GM12892 (cell line): ENCODE data around the gene RMND5B.
"Not testable (repeated sequence)": the region's sequence is repeated elsewhere in the genome, so short reads cannot be mapped to it uniquely, and the experiment has no call there.

ENCODE experiments used
- DNase-seq: peaks from one replicate; pipeline ENCODE4 v3.0.0; 2011; ENCODE audit not compliant: insufficient read length
- FAIRE-seq: peaks from 2 replicates; lab custom pipeline; 2011; peaks lifted over from hg19 to GRCh38; lab: Jason Lieb, UNC
- POLR2A ChIP-seq: IDR thresholded peaks from 2 replicates; pipeline ENCODE4 v1.6.1; 2011; ENCODE audit warnings: low read depth, low read length, control low read depth
- POLR2AphosphoS5 ChIP-seq: IDR thresholded peaks from 2 replicates; pipeline ENCODE4 v1.6.1; 2011; ENCODE audit warnings: low read depth, low read length, control low read depth
- TAF1 ChIP-seq: IDR thresholded peaks from 2 replicates; pipeline ENCODE4 v1.6.1; 2011; ENCODE audit warnings: low read depth, mild to moderate bottlenecking, control low read depth, low read length, borderline replicate concordance

RMND5B gene

DNA sequence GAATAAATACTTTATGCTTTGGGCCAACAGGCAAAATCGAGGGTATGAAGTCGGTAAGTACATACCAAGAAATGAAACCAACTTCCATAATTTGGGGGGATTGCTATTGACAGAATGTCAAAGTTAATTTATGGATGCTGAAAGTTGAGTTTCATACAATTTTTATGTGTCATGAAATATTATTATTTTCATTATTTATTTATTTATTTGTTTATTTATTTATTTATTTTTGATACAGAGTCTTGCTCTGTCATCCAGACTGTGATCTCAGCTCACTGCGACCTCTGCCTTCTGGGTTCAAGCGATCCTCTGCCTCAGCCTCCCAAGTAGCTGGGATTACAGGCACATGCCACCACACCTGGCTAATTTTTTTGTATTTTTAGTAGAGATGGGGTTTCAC is 60.8 kb downstream of the RMND5B start:
- TF ChIP-seq TAF1 (no peak), POLR2A (no peak), POLR2AphosphoS5 (no peak)
- no peak for FAIRE-seq
- DNase-seq, result no peak

DNA sequence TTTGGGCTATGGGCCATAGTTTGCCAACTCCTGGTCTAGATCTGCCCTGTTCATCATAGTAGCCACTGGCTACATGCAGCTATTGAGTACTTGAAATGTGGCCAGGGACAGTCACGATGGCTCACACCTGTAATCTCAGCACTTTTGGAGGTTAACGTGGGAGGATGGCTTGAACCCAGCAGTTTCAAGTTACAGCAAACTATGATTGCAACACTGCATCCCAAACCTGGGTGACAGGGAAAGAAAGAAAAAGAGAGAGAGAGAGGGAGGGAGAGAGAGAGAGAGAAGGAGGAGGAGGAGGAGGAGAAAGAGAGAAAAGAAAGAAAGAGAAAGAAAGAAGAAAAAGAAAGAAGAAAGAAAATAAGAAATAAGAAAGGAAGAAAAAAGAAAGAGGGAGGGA is 61.4 kb downstream of the RMND5B start:
- FAIRE-seq (no peak), DNase-seq (no peak)
- no peak for TF ChIP-seq TAF1
- TF ChIP-seq POLR2A, result no peak
- no peak for TF ChIP-seq POLR2AphosphoS5

DNA sequence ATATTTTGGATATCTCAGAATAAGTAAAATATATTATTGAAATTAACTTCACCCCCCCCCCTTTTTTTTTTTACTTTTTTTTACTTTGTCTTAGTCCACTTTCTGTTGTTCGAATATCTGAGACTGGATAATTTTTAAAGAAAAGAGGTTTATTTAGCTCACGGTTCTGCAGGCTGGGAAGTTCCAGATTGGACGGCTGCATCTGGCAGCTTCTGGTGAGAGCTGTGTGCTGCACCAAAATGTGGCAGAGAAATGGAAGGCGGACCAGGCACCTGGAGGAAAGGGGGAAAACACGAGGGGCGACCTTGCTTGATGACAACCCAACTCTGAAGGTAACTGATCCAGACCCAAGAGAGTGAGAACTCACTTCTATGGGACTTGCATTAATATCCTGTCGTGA is 62.0 kb downstream of the RMND5B start:
- DNase-seq (no peak), FAIRE-seq (no peak)
- TF ChIP-seq POLR2A, result no peak
- TF ChIP-seq TAF1, result no peak
- TF ChIP-seq POLR2AphosphoS5, result no peak

DNA sequence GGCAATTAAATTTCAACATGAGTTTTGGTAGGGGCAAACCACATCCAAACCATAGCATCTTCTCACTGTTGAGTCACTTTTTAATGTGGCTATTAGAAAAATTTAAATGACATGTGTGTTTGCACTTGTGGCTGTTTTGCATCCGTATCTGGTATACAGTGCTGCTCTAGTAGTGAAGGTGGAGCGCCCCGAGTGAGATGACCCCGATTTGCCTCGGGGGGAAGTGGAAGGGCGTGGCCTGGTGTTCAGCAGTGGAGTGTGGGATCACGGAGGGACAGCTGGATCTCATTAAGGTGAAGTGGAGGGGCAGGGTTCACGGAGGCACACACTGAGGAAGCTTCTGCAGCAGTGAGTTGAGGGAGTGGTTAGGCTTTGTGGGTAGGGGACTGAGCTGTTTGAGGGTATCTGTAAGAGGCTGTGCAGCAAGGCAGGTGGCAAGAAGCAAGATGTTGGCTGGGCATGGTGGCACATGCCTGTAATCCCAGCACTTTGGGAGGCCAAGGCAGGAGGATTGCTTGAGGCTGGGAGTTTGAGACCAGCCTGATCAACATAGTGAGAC is 62.5 kb downstream of the RMND5B start:
- DNase-seq (no peak), FAIRE-seq (no peak)
- TF ChIP-seq POLR2AphosphoS5, result no peak
- no peak for TF ChIP-seq TAF1
- no peak for TF ChIP-seq POLR2A

DNA sequence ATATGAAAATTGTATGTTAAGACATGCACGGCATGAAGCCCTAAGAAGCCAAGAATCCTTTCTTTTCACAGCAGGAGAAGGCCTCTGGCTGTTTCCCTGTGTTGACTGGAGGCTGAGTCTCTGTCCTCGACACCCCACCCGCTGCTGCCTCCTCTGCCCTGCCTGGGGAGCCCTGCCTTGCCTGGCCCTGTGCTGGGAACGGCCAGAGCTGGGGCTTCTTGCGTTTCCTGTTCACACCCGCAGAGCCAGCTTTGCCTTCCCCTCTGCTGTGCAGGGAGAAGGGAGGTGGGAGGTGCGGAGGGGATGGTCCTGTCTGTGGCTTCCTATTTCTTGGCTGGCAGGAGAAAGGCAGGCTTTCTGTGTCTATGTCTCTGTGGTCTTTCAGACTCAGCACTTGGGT is 63.2 kb downstream of the RMND5B start:
- FAIRE-seq (no peak), DNase-seq (no peak)
- no peak for TF ChIP-seq TAF1
- no peak for TF ChIP-seq POLR2A
- TF ChIP-seq POLR2AphosphoS5, result no peak

DNA sequence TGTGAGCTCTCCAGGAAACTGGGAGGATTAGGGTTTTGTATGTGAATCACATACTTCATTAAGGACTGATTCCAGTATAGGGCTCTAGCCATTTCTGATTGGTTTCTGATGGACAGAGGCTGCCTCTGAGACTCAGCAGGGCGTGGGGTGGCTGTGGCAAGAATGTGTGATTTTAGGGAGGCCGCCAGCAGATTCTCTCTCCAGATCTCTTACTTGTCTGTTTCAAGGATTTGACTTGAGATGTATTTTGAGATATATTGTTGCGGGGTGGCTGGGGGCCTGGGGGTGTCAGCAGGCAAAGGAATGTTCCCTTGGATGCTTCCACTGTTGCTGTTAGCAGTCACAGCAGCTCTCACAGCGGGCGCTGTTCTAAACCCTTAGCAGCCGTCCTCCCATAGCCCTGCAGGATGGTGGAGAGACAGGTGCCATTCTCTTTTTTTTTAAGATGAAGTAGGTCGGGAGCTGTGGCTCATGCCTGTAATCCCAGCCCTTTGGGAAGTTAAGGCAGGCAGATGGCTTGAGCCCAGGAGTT is 65.5 kb downstream of the RMND5B start:
- TF ChIP-seq POLR2AphosphoS5 (no peak), POLR2A (no peak), TAF1 (no peak)
- FAIRE-seq (no peak), DNase-seq (no peak)

DNA sequence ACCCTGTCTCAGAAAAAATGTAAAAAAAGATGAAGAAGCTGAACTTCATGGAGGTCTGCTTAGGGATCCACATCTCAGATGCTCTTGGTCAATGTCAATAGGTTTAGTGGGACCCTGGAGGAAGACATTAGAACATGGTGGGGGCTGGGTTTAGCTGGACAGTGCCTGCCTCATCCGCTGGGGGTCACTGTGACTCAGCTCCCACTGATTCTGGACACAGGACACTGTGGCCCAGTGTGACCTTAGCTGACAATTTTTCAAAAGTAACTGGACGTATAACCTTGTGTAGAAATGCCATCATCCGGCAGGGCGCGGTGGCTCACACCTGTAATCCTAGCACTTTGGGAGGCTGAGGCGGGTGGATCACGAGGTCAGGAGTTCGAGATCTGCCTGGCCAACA is 66.2 kb downstream of the RMND5B start:
- DNase-seq (no peak), FAIRE-seq (no peak)
- TF ChIP-seq POLR2A, result no peak
- TF ChIP-seq POLR2AphosphoS5, result no peak
- no peak for TF ChIP-seq TAF1

DNA sequence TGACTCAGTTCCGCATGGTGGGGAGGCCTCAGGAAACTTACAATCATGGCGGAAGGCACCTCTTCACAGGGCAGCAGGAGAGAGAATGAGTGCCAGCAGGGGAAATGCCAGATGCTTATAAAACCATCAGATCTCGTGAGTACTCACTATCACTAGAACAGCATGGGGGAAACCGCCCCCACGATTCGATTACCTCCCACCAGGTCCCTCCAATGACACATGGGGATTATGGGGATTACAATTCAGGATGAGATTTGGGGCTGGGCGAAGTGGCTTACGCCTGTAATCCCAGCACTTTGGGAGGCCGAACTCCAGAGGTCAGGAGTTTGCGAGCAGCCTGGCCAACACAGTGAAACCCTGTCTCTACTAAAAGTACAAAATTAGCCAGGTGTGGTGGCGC is 67.3 kb downstream of the RMND5B start:
- DNase-seq, FAIRE-seq: not testable (repeated sequence)

DNA sequence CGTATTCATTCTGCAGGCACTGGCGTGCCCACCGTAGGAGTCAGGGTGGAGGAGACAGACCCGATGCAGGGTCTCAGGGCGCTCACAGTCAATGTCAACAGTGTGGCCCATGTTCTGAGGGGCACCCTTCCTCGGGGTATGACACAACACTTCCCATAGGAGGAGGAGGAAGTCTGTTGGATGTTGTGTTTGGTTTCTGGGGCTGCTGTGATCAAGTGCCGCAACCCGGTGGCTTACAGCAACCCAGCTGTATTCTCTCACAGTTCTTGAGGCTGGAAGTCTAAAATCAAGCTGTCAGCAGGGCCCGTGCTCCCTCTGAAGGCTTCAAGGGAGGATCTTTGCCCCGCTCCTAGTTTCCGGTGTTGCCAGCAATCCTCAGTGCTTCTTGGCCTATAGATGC is 67.9 kb downstream of the RMND5B start:
- no peak for FAIRE-seq
- TF ChIP-seq POLR2AphosphoS5 (no peak), POLR2A (no peak), TAF1 (no peak)
- no peak for DNase-seq

DNA sequence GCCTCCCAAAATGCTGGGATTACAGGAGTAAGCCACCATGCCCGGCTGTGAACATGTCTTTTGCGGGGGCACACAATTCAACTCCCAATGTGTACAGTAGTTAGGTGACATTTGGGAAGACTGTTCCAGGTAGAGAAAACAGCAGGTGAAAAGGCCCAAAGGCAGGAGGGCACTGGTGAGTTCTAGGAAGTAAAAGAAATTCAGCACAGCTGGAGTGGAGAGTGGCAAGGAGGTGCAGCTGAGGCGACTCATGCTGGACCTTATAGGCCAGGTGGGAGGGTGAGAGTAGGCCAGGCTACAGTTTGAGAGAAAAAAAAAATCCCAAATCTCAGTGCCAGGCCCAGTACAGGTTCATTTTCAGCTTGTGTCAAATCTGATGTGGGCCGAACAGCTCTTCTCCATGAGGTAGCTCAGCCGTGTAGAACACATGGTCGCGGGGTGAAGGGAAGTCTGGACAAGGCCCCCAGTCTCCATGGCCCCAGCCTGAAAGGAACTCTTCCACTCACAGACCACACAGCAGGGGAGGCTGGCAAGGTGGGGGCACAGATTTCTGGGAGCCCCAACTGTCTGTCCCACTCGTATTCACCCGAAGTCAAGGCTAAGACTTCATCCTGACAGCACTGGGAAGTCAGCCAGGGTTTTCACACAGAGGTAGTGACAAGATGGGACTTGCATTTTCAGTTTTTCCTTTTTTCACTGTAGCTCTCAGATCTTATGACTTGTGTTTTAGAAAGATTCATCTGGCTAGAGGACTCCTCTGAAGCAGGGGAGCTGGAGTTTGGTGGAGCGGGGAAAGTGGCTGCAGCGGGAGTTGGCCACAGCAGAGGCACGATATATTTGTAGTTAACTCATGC is 69.0 kb downstream of the RMND5B start:
- TF ChIP-seq TAF1, result no peak
- no peak for TF ChIP-seq POLR2A
- TF ChIP-seq POLR2AphosphoS5, result no peak
- FAIRE-seq, result no peak

More for the DNA sequence above, 69.0 kb downstream of the RMND5B start:
- no peak for DNase-seq
